ENCODE measurements around the gene CCDC150.
"Not testable (repeated sequence)": the region's sequence is repeated elsewhere in the genome, so short reads cannot be mapped to it uniquely, and the experiment has no call there.

The CCDC150 gene

DNA sequence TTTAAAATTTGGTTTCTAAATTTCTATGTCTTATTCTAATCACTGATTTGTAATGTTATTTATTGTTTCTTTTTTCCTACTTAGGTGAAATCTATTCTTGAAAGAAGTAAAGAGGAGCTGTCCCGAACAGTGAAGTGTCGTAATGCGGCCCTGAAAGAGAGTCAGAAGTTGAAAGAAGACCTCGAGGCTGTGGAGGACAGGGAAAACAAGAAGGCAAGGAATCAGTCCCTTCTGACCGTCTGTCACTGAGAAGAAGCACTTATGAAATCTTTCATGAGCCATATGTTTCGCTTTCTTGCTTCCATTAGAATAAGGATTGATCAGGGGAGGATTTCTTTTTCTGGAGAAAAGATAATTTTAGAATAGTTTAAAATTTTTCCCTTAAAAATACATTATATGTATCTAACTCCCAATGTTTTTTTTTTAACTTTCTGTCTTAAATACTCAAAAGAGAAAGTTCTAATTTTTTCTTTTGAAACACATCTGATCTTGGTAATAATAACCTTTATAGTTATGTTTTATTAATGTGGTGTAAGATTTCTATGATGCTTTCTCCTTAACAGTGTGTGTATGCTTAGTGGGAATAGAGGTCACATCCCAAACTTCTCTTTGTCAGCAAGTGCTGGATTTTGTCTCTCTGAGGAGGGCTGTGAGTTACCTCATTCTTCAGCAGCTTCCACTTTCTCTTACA, 79.0 kb downstream of the CCDC150 start:
- DNase-seq: no peak

- DNase-seq: no peak
These were observed 79.8 kb downstream of the CCDC150 start for GRCh38 chr2:196719110-196719872.

GRCh38 chr2:196723571-196723970, 84.1 kb downstream of the CCDC150 start:
- no peak for DNase-seq

DNA sequence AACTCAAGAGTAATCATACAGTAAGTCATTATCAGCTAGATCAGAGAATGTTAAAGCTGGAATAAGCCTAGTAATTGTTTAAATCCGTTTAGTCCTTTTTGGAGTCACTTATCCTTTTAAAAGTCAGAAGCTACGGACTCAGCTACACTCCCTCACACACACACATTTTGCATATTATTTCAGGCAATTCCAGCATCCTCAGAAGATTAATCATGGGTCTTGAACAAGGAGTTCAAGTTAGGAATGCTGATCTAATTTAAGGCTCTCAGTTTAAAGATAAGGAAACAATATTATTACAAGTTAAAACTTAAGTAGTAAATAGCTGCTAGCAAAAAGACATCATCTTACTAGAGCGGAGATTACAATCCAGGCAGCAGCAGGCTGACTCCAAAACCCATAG, 85.7 kb downstream of the CCDC150 start:
- DNase-seq: no peak

GRCh38 chr2:196725882-196726281, 86.4 kb downstream of the CCDC150 start:
- peak; percentile 7 for DNase-seq

- DNase-seq: no peak
These were observed 89.9 kb downstream of the CCDC150 start for GRCh38 chr2:196729418-196729817.

GRCh38 chr2:196736646-196737045, 97.1 kb downstream of the CCDC150 start:
- DNase-seq: not testable (repeated sequence)

DNA sequence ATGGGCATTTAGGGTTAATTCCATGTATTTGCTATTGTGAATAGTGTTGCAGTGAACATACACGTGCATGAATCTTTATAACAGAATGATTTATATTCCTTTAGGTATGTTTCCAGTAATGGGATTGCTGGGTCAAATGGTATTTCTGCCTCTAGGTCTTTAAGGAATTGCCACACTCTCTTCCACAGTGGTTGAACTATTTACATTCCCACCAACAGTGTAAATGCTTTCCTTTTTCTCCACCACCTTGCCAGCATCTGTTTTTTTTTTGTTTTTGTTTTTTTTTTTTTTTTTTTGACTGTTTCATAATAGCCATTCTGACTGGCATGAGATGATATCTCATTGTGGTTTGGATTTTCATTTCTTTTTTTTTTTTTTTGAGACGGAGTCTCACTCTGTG, 97.5 kb downstream of the CCDC150 start:
- no peak for DNase-seq

GRCh38 chr2:196739031-196739430, 99.5 kb downstream of the CCDC150 start:
- no peak for DNase-seq

DNA sequence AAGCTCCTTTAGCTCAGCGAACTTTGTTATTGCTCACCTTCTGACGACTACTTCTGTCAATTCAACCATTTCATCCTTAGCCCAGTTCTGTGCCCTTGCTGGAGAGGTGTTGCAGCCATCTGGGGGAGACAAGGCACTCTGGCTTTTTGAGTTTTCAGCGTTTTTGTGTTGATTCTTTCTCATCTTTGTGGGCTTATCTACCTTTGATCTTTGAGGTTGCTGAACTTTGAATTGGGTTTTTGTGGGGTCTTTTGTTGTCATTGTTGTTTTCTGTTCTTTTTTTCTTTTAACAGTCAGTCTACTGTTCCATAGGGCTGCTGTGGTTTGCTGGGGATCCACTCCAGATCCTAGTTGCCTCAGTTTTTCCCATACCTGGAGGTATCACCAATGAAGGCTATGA, 102.7 kb downstream of the CCDC150 start:
- no peak for DNase-seq

- no peak for DNase-seq
These were observed 103.2 kb downstream of the CCDC150 start for GRCh38 chr2:196742685-196743084.

DNA sequence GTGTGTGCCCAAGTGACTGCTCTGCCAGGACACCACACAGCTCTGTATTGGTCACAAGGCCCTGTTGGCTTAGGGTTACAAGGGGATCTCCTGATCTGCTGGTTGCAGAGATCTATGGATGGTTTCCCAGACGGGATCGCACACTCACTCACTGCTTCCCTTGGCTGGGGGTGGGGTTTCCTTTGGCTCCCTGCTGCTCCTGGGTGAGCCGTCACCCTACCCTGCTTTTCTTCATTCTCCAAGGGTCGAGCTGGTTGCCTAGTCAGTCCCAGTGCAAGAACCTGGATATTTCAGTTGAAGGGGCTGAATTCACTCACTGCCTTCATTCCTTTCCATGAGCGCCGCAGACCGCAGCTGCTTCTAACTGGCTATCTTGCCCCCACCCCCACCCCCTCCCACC, 103.7 kb downstream of the CCDC150 start:
- no peak for DNase-seq

DNA sequence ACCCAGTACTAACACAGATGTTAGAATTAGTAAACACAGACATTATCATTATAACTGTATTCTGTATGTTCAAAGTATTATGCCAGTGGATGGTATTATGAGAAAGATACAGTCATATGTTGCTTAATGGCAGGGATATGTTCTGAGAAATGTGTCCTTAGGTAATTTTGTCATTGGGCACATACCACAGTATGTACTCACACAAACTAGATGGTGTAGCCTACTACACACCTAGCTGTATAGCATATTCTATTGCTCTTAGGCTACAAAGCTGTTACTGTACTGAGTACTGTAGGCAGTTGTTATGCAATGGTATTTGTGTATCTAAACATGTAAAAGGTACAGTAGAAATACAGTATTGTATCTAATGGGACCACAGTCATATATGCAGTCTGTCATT, 106.2 kb downstream of the CCDC150 start:
- DNase-seq: no peak

DNA sequence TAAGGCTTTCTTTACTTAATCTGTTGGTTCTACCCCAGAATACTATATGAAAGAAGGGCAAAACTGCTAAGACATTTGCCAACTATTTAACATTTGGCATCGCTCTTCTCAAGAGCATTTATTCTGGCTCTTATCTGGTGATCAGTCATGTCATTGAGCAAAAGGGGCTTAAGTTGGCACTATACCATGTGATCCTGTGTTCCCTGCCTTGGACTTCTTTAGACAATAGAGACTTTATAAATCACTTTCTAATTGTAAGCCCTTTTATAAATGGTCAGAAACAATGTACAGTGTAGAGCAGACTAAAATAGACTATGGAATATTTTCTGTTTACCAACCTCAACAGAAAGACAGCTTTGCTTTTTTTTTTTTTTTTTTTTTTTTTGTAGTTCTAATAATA, 107.9 kb downstream of the CCDC150 start:
- no peak for DNase-seq

GRCh38 chr2:196748123-196748522, 108.6 kb downstream of the CCDC150 start:
- no peak for DNase-seq

DNA sequence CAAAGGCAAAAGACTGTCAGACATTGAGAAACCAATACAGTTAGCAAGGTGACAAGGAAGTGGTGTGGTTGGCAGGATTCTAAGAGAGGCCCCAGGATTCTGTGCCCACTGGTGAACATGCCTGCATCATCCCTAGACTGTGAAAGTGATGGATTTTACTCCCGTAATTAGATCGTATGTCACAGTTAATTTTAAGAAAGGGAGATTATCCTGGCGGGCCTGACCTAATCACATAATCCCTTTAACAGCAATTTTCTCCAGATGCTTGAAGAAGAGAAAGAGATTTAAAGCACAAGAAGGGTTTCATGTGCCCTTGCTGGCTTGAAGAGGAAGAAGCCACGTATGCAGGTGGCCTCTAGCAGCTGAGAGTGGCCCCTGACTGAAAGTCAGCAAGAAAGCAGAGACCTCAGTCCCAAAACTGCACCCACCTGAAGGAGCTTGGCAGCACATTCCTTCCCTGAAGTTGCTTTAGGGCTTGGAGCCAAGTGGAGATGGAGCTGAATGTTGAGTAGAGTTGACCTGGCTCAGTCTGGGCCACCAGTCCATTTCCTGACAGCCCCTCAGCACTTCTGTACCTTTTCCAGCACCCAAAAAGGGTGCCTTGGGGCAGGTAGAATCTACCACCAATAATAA, 110.9 kb downstream of the CCDC150 start:
- no peak for DNase-seq

DNA sequence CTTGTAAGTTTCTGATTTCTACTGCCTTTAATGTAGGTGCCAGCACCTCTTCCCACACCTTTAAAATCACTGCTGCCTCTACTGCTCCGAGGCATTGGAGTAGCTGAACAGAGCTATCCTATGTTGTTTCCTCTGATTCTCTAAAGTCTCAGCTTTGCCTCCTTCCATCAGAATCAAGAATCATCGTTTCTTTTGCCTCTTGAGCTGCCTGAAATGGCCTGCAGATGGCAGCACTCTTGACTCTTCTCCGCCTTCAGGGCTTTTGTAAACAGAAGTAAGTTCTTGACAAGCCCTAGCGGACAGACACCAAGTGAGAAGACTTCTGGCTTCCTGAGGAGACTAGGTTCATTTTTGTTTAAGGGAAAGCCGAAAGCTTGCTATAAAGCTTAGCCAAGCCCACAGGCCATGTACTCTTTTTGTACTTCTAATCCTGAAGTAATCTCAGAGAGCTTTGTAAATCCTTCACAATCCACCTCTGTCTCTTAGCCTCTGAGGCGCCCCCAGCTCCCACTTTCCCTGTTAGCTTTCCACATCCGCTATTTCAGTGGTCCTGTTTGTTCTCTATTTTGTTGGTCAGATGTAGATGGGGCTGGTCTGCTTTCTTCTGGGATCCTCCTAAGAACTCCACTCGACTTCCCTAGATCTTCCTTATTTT, 111.6 kb downstream of the CCDC150 start:
- DNase-seq: peak; percentile 66

- no peak for DNase-seq
These were observed 119.2 kb downstream of the CCDC150 start for GRCh38 chr2:196758474-196759377.

GRCh38 chr2:196759378-196759706, 119.8 kb downstream of the CCDC150 start:
- DNase-seq: no peak

GRCh38 chr2:196767101-196767500, 127.6 kb downstream of the CCDC150 start:
- no peak for DNase-seq

Data from CD4-positive, alpha-beta T cell treated with Interleukin-21 for 1 hour (primary cell).